ENCODE results near the gene ST14.

GRCh38 chr11:130161441-130162145 lies 2.0 kb downstream of the ST14 start:
- TF ChIP-seq POLR2AphosphoS5 (IDR thresholded peaks at IDR 0.05; ENCODE audit: low read depth, low read length) (no peak), TAF1 (IDR thresholded peaks at IDR 0.05; ENCODE audit: borderline replicate concordance, insufficient read depth, low read length) (no peak), FOXP2 (optimal IDR thresholded peaks at IDR 0.05; ENCODE audit: borderline replicate concordance, extremely low read depth, extremely low read length, insufficient read depth) (no peak)
